Measurements from ENCODE around the gene STK17B. TPM values are rescaled to one million over a fixed set of nuclear protein-coding genes. Genes with fewer than 3 reads are reported as not detected.
A peak's percentile ranks its signal among the peaks of the same experiment; 100 is the strongest.

Gene STK17B
- total and polyA plus RNA-seq, 9 of the 15 experiments (the other 6 are each of a cell fraction or from before 2014, with no cell fraction given) = 2.3 to 17.7 (median 8.5) TPM

DNA sequence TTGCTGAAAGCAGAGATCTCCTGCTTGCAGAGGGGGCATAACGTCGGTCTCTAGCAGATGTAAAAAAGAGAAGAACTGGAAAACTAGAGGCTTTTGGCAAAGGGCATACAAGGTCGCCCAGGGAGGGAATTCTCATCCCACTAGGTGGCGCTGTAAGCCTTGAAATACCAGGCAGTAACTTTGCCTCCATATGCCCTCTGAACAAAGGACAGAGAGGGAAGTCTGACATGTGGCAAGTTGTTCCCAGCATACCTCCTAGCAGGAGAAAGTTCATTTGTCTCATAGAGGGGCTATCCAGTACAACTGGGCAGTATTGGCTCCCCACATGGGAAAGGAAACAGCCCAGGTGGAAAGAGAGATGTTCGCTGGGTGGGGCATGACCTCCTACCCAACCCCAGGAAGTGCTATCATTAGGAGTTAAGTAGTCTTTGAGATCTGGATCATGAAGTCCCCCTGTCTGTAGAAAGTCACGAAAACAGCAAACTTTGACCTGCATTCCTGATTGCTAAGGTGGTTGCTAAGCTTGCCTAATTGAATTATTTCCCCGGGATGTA is 39.9 kb downstream of the STK17B start (continued):
- TF ChIP-seq, protein P1, sequence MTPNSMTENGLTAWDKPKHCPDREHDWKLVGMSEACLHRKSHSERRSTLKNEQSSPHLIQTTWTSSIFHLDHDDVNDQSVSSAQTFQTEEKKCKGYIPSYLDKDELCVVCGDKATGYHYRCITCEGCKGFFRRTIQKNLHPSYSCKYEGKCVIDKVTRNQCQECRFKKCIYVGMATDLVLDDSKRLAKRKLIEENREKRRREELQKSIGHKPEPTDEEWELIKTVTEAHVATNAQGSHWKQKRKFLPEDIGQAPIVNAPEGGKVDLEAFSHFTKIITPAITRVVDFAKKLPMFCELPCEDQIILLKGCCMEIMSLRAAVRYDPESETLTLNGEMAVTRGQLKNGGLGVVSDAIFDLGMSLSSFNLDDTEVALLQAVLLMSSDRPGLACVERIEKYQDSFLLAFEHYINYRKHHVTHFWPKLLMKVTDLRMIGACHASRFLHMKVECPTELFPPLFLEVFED (CRISPR knock-in tag; conservative IDR thresholded peaks at IDR 0.05) = 0 out of 2 replicates have a peak, but pooled peaks have one; percentile 33
- TF ChIP-seq, protein P2, sequence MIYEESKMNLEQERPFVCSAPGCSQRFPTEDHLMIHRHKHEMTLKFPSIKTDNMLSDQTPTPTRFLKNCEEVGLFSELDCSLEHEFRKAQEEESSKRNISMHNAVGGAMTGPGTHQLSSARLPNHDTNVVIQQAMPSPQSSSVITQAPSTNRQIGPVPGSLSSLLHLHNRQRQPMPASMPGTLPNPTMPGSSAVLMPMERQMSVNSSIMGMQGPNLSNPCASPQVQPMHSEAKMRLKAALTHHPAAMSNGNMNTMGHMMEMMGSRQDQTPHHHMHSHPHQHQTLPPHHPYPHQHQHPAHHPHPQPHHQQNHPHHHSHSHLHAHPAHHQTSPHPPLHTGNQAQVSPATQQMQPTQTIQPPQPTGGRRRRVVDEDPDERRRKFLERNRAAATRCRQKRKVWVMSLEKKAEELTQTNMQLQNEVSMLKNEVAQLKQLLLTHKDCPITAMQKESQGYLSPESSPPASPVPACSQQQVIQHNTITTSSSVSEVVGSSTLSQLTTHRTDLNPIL (CRISPR knock-in tag; IDR thresholded peaks at IDR 0.05) = no peak
- TF ChIP-seq, protein P3, sequence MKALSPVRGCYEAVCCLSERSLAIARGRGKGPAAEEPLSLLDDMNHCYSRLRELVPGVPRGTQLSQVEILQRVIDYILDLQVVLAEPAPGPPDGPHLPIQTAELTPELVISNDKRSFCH (CRISPR knock-in tag; IDR thresholded peaks at IDR 0.05) = no peak
- TF ChIP-seq, protein P3 (tag; IDR thresholded peaks at IDR 0.05) = no peak
- 0 out of 2 replicates have a peak, but pooled peaks have one; percentile 39 for TF ChIP-seq EP400 (IDR thresholded peaks at IDR 0.05)
